Measurements from ENCODE around the gene PKIB.

- TF ChIP-seq, protein P1, sequence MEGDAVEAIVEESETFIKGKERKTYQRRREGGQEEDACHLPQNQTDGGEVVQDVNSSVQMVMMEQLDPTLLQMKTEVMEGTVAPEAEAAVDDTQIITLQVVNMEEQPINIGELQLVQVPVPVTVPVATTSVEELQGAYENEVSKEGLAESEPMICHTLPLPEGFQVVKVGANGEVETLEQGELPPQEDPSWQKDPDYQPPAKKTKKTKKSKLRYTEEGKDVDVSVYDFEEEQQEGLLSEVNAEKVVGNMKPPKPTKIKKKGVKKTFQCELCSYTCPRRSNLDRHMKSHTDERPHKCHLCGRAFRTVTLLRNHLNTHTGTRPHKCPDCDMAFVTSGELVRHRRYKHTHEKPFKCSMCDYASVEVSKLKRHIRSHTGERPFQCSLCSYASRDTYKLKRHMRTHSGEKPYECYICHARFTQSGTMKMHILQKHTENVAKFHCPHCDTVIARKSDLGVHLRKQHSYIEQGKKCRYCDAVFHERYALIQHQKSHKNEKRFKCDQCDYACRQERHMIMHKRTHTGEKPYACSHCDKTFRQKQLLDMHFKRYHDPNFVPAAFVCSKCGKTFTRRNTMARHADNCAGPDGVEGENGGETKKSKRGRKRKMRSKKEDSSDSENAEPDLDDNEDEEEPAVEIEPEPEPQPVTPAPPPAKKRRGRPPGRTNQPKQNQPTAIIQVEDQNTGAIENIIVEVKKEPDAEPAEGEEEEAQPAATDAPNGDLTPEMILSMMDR (IDR thresholded peaks at IDR 0.05), result no peak
- TF ChIP-seq POLR2A (IDR thresholded peaks at IDR 0.05), result no peak
Measured at GRCh38 chr6:122736163-122736562, 126.0 kb downstream of the PKIB start.

Data from testis (tissue), 2 donors.